Pancreas (tissue), 10 donors: ENCODE measurements around the gene PPP1R14B. TPM values are rescaled to one million over a fixed set of nuclear protein-coding genes. Genes with fewer than 3 reads are reported as not detected.

Experiments used
- ATAC-seq, 4 donors: fragments of 200-7000 bp; cut with Tn5 transposase; one replicate each; pipeline versions ENCODE4 v1.8.0 to v1.9.1; 2020; ENCODE audit warnings: mild to moderate bottlenecking in 4 of 4, moderate library complexity in 4 of 4
- DNase-seq, 6 donors: peaks; one replicate each; pipeline ENCODE4 v3.0.0-alpha.2; 2020
- FAIRE-seq: peaks from 2 replicates; lab custom pipeline; 2012; peaks lifted over from hg19 to GRCh38; lab: Jason Lieb, UNC
- H3K27ac ChIP-seq, 4 donors: fragments of 200-600 bp; sonication (generic); 1 replicate in 3 of 4; 2 replicates in 1 of 4; pipeline versions ENCODE4 v1.5.0 to v1.8.0; 2020
- H3K27me3 ChIP-seq, 4 donors: fragments of 200-600 bp; one replicate each; pipeline ENCODE4 v1.8.0; 2021
- H3K36me3 ChIP-seq, 3 donors: fragments of 200-600 bp; sonication (generic) in 1 of 3; one replicate each; pipeline versions ENCODE4 v1.5.0 to v1.8.0; 2020 to 2021
- H3K4me1 ChIP-seq, 3 donors: fragments of 200-600 bp; one replicate each; pipeline ENCODE4 v1.8.0; 2021
- H3K4me3 ChIP-seq, 4 donors: fragments of 200-600 bp; sonication (generic) in 2 of 4; one replicate each; pipeline versions ENCODE4 v1.5.0 to v1.8.0; 2020 to 2021
- H3K9me3 ChIP-seq, 4 donors: fragments of 200-600 bp; one replicate each; pipeline ENCODE4 v1.8.0; 2021
- CTCF ChIP-seq, 4 donors: fragments of 200-600 bp; sonication (generic) in 3 of 4; IDR thresholded peaks; one replicate each; pipeline versions ENCODE4 v1.5.0 to v1.8.0; 2021; ENCODE audit warnings: antibody characterized with exemption in 4 of 4
- WGBS, 2 donors: extraction: QIAGEN DNeasy Blood & Tissue Kit; methylation state at CpG; one replicate each; pipeline ENCODE4 v1.1.7; 2013; 5-methylcytosine and 5-hydroxymethylcytosine counted together
- intact Hi-C, 3 donors: fragments of 100-400 bp; cut with DNase I; formaldehyde crosslinking; loops; one replicate each; pipeline versions ENCODE4 v1.11.1 to v1.14.2; 2022
- polyA plus RNA-seq, 2 donors: library from polyadenylated mRNA; stranded (reverse); fragments of 200-250 nt; gene quantifications; one replicate each; pipeline ENCODE4 v1.2.3, GENCODE V29; 2013
- total RNA-seq, 6 donors: library from RNA; stranded (reverse); fragmentation: NEBNext Ultra II Directional in 4 of 6; extraction: Animal tissue kit (Norgen Biotek cat#: 25700) in 4 of 6; gene quantifications; one replicate each; pipeline versions ENCODE4 v1.2.1 to v1.2.4, GENCODE V29; 2021 to 2023
- donor health status: healthy with polysubstance abuse.
- donor health status: DM: no; HTN: no; CAD: no; lungs with moderate emphysema.
- donor health status: DM: no; HTN: no; CAD: no.
- donor health status: control.
- donor health status: control.
- donor health status: Bipolar disorder and iron deficiency.
- donor health status: DM: yes; HTN: yes; CAD: no.
- donor health status: DM: no; HTN: no; CAD: no.
- donor health status: DM: no; HTN: no; CAD: no.
- donor health status: DM: yes; HTN: yes; CAD: no.

Gene PPP1R14B
- total and polyA plus RNA-seq, 8 donors, result 81.6 to 180 (median 119) TPM

DNA sequence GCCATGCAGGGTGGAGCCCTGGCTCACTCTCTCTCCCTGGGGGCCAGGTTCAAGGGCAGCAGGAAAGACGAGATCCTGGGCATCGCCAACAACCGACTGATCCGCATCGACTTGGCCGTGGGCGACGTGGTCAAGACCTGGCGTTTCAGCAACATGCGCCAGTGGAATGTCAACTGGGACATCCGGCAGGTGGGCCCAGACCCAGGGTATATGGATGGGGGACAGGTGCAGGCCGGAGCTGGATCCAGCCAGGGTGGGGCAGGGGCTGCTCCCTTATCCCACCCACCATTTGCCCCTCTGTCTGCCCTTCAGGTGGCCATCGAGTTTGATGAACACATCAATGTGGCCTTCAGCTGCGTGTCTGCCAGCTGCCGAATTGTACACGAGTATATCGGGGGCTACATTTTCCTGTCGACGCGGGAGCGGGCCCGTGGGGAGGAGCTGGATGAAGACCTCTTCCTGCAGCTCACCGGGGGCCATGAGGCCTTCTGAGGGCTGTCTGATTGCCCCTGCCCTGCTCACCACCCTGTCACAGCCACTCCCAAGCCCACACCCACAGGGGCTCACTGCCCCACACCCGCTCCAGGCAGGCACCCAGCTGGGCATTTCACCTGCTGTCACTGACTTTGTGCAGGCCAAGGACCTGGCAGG lies 23.6 kb downstream of the PPP1R14B start:
- Histone ChIP-seq H3K4me1 (peaks cover 13 to 24% (median 21%) of the 10 kb centered on the region in 3 donors), H3K27ac (no peak overlapping the region)
- 55 to 60% methylated on average over 24 of the region's 24 CpGs for WGBS, 2 donors

GRCh38 chr11:64222651-64223000 lies 24.1 kb downstream of the PPP1R14B start:
- Histone ChIP-seq H3K4me3 (no peak overlapping the region), H3K36me3 (no peaks in the 10 kb centered on the region), H3K4me1 (peaks cover 16 to 21% (median 19%) of the 10 kb centered on the region in 3 donors), H3K27me3 (no peaks in the 10 kb centered on the region), H3K9me3 (no peaks in the 10 kb centered on the region), H3K27ac (no peak overlapping the region)
- no peak for DNase-seq
- TF ChIP-seq CTCF (IDR thresholded peaks at IDR 0.05), result no peak
- no peak for ATAC-seq
- intact Hi-C loops, result no loop called here
- FAIRE-seq, result no peak
- WGBS, 2 donors, result 40 to 53% methylated on average over 8 to 9 of the region's 9 CpGs

More for the DNA sequence above, 23.6 kb downstream of the PPP1R14B start:
- DNase-seq (peak in 3 of 6 donors; percentile 33 to 74 (median 35)), FAIRE-seq (no peak), ATAC-seq (no peak)
- TF ChIP-seq CTCF (IDR thresholded peaks at IDR 0.05), result no peak
- H3K36me3 ChIP-seq, result no peaks in the 10 kb centered on the region
- H3K27me3 ChIP-seq, result no peaks in the 10 kb centered on the region
- intact Hi-C loops, result no loop called here
- no peak overlapping the region for H3K4me3 ChIP-seq
- H3K9me3 ChIP-seq, result no peaks in the 10 kb centered on the region

GRCh38 chr11:64220798-64221197 lies 25.9 kb downstream of the PPP1R14B start:
- H3K27ac ChIP-seq, result no peak overlapping the region
- H3K9me3 ChIP-seq, result no peaks in the 10 kb centered on the region
- intact Hi-C loops, result no loop called here
- H3K36me3 ChIP-seq, result no peaks in the 10 kb centered on the region
- no peak for ATAC-seq
- peak in 3 of 6 donors; percentile 15 to 76 (median 53) for DNase-seq
- peaks cover 15 to 21% (median 16%) of the 10 kb centered on the region in 3 donors for H3K4me1 ChIP-seq
- no peak for FAIRE-seq
- no peak for TF ChIP-seq CTCF (IDR thresholded peaks at IDR 0.05)
- H3K27me3 ChIP-seq, result no peaks in the 10 kb centered on the region
- H3K4me3 ChIP-seq, result no peak overlapping the region
- WGBS, 2 donors, result 88% methylated on average over 14 of the region's 14 CpGs

DNA sequence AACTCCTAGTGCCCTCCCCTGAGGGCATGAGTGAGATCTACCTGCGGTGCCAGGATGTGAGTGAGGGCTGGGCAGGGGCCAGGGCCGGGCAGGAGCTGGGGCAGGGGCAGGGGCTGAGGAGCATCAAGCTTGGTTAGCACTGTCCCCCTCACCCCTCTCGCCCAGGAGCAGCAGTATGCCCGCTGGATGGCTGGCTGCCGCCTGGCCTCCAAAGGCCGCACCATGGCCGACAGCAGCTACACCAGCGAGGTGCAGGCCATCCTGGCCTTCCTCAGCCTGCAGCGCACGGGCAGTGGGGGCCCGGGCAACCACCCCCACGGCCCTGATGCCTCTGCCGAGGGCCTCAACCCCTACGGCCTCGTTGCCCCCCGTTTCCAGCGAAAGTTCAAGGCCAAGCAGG lies 26.5 kb downstream of the PPP1R14B start:
- no peak for TF ChIP-seq CTCF (IDR thresholded peaks at IDR 0.05)
- FAIRE-seq (no peak), DNase-seq (peak in 2 of 6 donors; percentile 14 to 71), ATAC-seq (no peak)
- H3K9me3 ChIP-seq, result no peaks in the 10 kb centered on the region
- no peaks in the 10 kb centered on the region for H3K27me3 ChIP-seq
- WGBS, 2 donors, result 87% methylated on average over 16 to 17 of the region's 17 CpGs
- peaks cover 13 to 19% (median 16%) of the 10 kb centered on the region in 3 donors for H3K4me1 ChIP-seq
- no peak overlapping the region for H3K27ac ChIP-seq
- H3K4me3 ChIP-seq, result no peak overlapping the region
- no peaks in the 10 kb centered on the region for H3K36me3 ChIP-seq
- intact Hi-C loops, result no loop called here

GRCh38 chr11:64219755-64220154 lies 27.0 kb downstream of the PPP1R14B start:
- ATAC-seq (no peak), DNase-seq (peak in 2 of 6 donors; percentile 18 to 70), FAIRE-seq (no peak)
- intact Hi-C loops, result no loop called here
- no peaks in the 10 kb centered on the region for H3K9me3 ChIP-seq
- no peak overlapping the region for H3K27ac ChIP-seq
- WGBS, 2 donors, result 88 to 92% methylated on average over 9 to 10 of the region's 10 CpGs
- H3K4me1 ChIP-seq, result peaks cover 10 to 16% (median 14%) of the 10 kb centered on the region in 3 donors
- no peak for TF ChIP-seq CTCF (IDR thresholded peaks at IDR 0.05)
- H3K4me3 ChIP-seq, result no peak overlapping the region
- no peaks in the 10 kb centered on the region for H3K36me3 ChIP-seq
- H3K27me3 ChIP-seq, result no peaks in the 10 kb centered on the region
